H1 (cell line): ENCODE results near the gene LIPC. TPM values are rescaled to one million over a fixed set of nuclear protein-coding genes. Genes with fewer than 3 reads are reported as not detected.

Experiments used
- CTCF ChIA-PET: fragments of 300-600 bp; sonication (Branson Sonifier 250); formaldehyde crosslinking; loops from one replicate; lab custom pipeline; 2021; ENCODE audit not compliant: partially characterized antibody; lab: Charles Lee
- POLR2A ChIA-PET: fragments of 300-600 bp; sonication (Branson Sonifier 250); formaldehyde crosslinking; loops from one replicate; lab custom pipeline; 2021; ENCODE audit warnings: inconsistent platforms; ENCODE audit not compliant: partially characterized antibody; lab: Charles Lee
- DNase-seq, 2 experiments: peaks; one replicate each; pipeline versions ENCODE4 v3.0.0 to v3.0.0-alpha.2; 2010 to 2022; ENCODE audit warnings: low spot score in 2 of 2, low read depth in 1 of 2, mixed read lengths in 1 of 2
- FAIRE-seq: peaks from 2 replicates; lab custom pipeline; 2011; peaks lifted over from hg19 to GRCh38; lab: Jason Lieb, UNC
- H2AFZ ChIP-seq: 2 replicates; pipeline ENCODE4 v1.8.1; 2012; ENCODE audit warnings: low read length, inconsistent platforms
- H2AK5ac ChIP-seq: 2 replicates; pipeline ENCODE4 v1.6.1; 2013; ENCODE audit warnings: low read depth, low read length
- H2BK120ac ChIP-seq: replicated peaks from 2 replicates; pipeline ENCODE3; 2013; ENCODE audit warnings: low read depth, low read length, inconsistent platforms
- H2BK12ac ChIP-seq: 2 replicates; pipeline ENCODE4 v1.6.1; 2013; ENCODE audit warnings: low read depth, low read length
- H2BK15ac ChIP-seq: 2 replicates; pipeline ENCODE4 v1.6.1; 2013; ENCODE audit warnings: low read length
- H2BK20ac ChIP-seq: 2 replicates; pipeline ENCODE4 v1.6.1; 2013; ENCODE audit warnings: low read length
- H2BK5ac ChIP-seq: 2 replicates; pipeline ENCODE4 v1.6.1; 2013; ENCODE audit warnings: low read depth, low read length
- H3K14ac ChIP-seq: 2 replicates; pipeline ENCODE4 v1.6.1; 2013; ENCODE audit warnings: inconsistent platforms; ENCODE audit not compliant: insufficient read length
- H3K18ac ChIP-seq: 2 replicates; pipeline ENCODE4 v1.6.1; 2013; ENCODE audit warnings: low read length; ENCODE audit errors: extremely low read depth
- H3K23ac ChIP-seq: 2 replicates; pipeline ENCODE4 v1.6.1; 2013; ENCODE audit warnings: inconsistent platforms; ENCODE audit not compliant: insufficient read length
- H3K23me2 ChIP-seq: 2 replicates; pipeline ENCODE4 v1.6.1; 2013; ENCODE audit warnings: low read depth, low read length
- H3K27ac ChIP-seq: 2 replicates; pipeline ENCODE4 v1.6.1; 2011; ENCODE audit warnings: low read depth, low read length, inconsistent platforms
- H3K27me3 ChIP-seq, 4 experiments: replicated peaks in 1 of 4; 1 replicate in 1 of 4; 2 replicates in 3 of 4; pipeline versions ENCODE4 v1.6.1 to v1.8.1; 2011 to 2013; ENCODE audit warnings: low read length in 3 of 4, mild to moderate bottlenecking in 3 of 4, inconsistent platforms in 2 of 4, mixed read lengths in 2 of 4, moderate library complexity in 1 of 4; ENCODE audit not compliant: control insufficient read depth in 3 of 4, insufficient read depth in 3 of 4; ENCODE audit errors: extremely low read depth in 1 of 4
- H3K36me3 ChIP-seq, 4 experiments: 2 replicates each; pipeline versions ENCODE4 v1.6.1 to v1.8.1; 2011 to 2013; ENCODE audit warnings: mild to moderate bottlenecking in 4 of 4, low read length in 3 of 4, moderate library complexity in 2 of 4, control low read depth in 1 of 4, inconsistent platforms in 1 of 4; ENCODE audit not compliant: insufficient read depth in 4 of 4, control insufficient read depth in 2 of 4
- H3K4ac ChIP-seq: replicated peaks from 2 replicates; pipeline ENCODE3; 2013; ENCODE audit warnings: low read length, low read depth, mixed read lengths, inconsistent platforms; ENCODE audit not compliant: insufficient read length
- H3K4me1 ChIP-seq, 4 experiments: replicated peaks in 1 of 4; 1 replicate in 1 of 4; 2 replicates in 3 of 4; pipeline versions ENCODE4 v1.6.1 to v1.8.1; 2011 to 2013; ENCODE audit warnings: low read length in 3 of 4, inconsistent platforms in 2 of 4, mixed read lengths in 1 of 4; ENCODE audit not compliant: insufficient read depth in 4 of 4, control insufficient read depth in 3 of 4
- H3K4me2 ChIP-seq, 2 experiments: 2 replicates each; pipeline versions ENCODE4 v1.6.1 to v1.8.1; 2011 to 2013; ENCODE audit warnings: low read depth in 2 of 2, low read length in 2 of 2, control low read depth in 1 of 2, inconsistent platforms in 1 of 2, mild to moderate bottlenecking in 1 of 2; ENCODE audit not compliant: insufficient read depth in 1 of 2
- H3K4me3 ChIP-seq, 4 experiments: fragments of 200-600, 300-600 bp in 1 of 4; sonication (generic), shearing (Covaris generic), sonication (Bioruptor Twin) in 1 of 4; 2 replicates each; pipeline versions ENCODE4 v1.5.1 to v1.8.1; 2011 to 2016; ENCODE audit warnings: low read length in 4 of 4, low read depth in 3 of 4, control low read depth in 2 of 4, inconsistent platforms in 2 of 4, mild to moderate bottlenecking in 2 of 4, mixed read lengths in 1 of 4, moderate library complexity in 1 of 4; ENCODE audit not compliant: insufficient read depth in 2 of 4; ENCODE audit errors: extremely low read depth in 1 of 4
- H3K56ac ChIP-seq: replicated peaks from 2 replicates; pipeline ENCODE3; 2013; ENCODE audit warnings: low read depth, mild to moderate bottlenecking, mixed read lengths, low read length, inconsistent platforms; ENCODE audit not compliant: insufficient read length
- H3K79me1 ChIP-seq: 2 replicates; pipeline ENCODE4 v1.6.1; 2013; ENCODE audit warnings: low read depth, low read length, control low read depth
- H3K79me2 ChIP-seq, 2 experiments: 2 replicates each; pipeline versions ENCODE4 v1.6.1 to v1.8.1; 2012 to 2013; ENCODE audit warnings: low read length in 2 of 2, mild to moderate bottlenecking in 2 of 2, inconsistent platforms in 1 of 2; ENCODE audit not compliant: insufficient read depth in 2 of 2, control insufficient read depth in 1 of 2
- H3K9ac ChIP-seq, 4 experiments: replicated peaks in 1 of 4; 1 replicate in 1 of 4; 2 replicates in 3 of 4; pipeline versions ENCODE4 v1.6.1 to v1.8.1; 2011 to 2013; ENCODE audit warnings: low read depth in 3 of 4, low read length in 3 of 4, control low read depth in 2 of 4, mild to moderate bottlenecking in 2 of 4, moderate library complexity in 2 of 4, inconsistent platforms in 1 of 4; ENCODE audit errors: extremely low read depth in 1 of 4
- H3K9me3 ChIP-seq, 2 experiments: 2 replicates each; pipeline versions ENCODE4 v1.6.1 to v1.8.1; 2012 to 2013; ENCODE audit warnings: mild to moderate bottlenecking in 2 of 2, moderate library complexity in 2 of 2, control low read depth in 1 of 2, inconsistent platforms in 1 of 2, low read depth in 1 of 2, low read length in 1 of 2, mixed read lengths in 1 of 2; ENCODE audit not compliant: insufficient read depth in 2 of 2
- H4K20me1 ChIP-seq, 2 experiments: replicated peaks in 1 of 2; 2 replicates each; pipeline versions ENCODE3 to v1.8.1; 2011 to 2013; ENCODE audit warnings: inconsistent platforms in 2 of 2, low read length in 2 of 2, mild to moderate bottlenecking in 1 of 2; ENCODE audit not compliant: insufficient read depth in 2 of 2, control insufficient read depth in 1 of 2
- H4K5ac ChIP-seq: 2 replicates; pipeline ENCODE4 v1.6.1; 2013; ENCODE audit warnings: low read length, low read depth, mixed read lengths, inconsistent platforms; ENCODE audit not compliant: insufficient read length
- H4K8ac ChIP-seq: 2 replicates; pipeline ENCODE4 v1.8.0; 2013; ENCODE audit warnings: mild to moderate bottlenecking, moderate library complexity, low read length, inconsistent platforms; ENCODE audit not compliant: insufficient read depth; ENCODE audit errors: extremely low read depth
- H4K91ac ChIP-seq: replicated peaks from 2 replicates; pipeline ENCODE3; 2013; ENCODE audit warnings: low read length, mixed read lengths, inconsistent platforms; ENCODE audit not compliant: insufficient read length
- ATF3 ChIP-seq: IDR thresholded peaks from 2 replicates; pipeline ENCODE4 v1.6.1; 2011; ENCODE audit warnings: low read depth, mild to moderate bottlenecking, low read length; ENCODE audit not compliant: insufficient read depth
- BRCA1 ChIP-seq: IDR thresholded peaks from 2 replicates; pipeline ENCODE4 v1.6.1; 2012; ENCODE audit warnings: low read depth, low read length, improper control_type of control experiment
- CHD2 ChIP-seq: IDR thresholded peaks from 2 replicates; pipeline ENCODE4 v1.6.1; 2012; ENCODE audit warnings: low read length, improper control_type of control experiment
- CTBP2 ChIP-seq: IDR thresholded peaks from 2 replicates; pipeline ENCODE4 v1.7.0; 2011; ENCODE audit warnings: borderline replicate concordance, mild to moderate bottlenecking, moderate library complexity, mixed read lengths, low read length; ENCODE audit not compliant: insufficient read depth, insufficient read length
- JUND ChIP-seq: IDR thresholded peaks from 2 replicates; pipeline ENCODE4 v1.6.1; 2011; ENCODE audit warnings: mild to moderate bottlenecking, improper control_type of control experiment, low read length
- NRF1 ChIP-seq: IDR thresholded peaks from 2 replicates; pipeline ENCODE4 v1.6.1; 2011; ENCODE audit warnings: mild to moderate bottlenecking, low read depth, low read length, improper control_type of control experiment
- SIRT6 ChIP-seq: IDR thresholded peaks from one replicate; pipeline ENCODE4 v1.7.1; 2012; ENCODE audit warnings: low read length, inconsistent platforms
- TAF7 ChIP-seq: optimal IDR thresholded peaks from 2 replicates; pipeline ENCODE3; 2011; ENCODE audit warnings: low read depth, mild to moderate bottlenecking, inconsistent platforms, low read length, moderate library complexity, borderline replicate concordance
- YY1 ChIP-seq: IDR thresholded peaks from 2 replicates; pipeline ENCODE4 v1.6.1; 2011; ENCODE audit warnings: low read depth, mild to moderate bottlenecking, low read length
- WGBS, 2 experiments: shearing (Covaris generic) in 1 of 2; methylation state at CpG; one replicate each; pipeline versions ENCODE4 v1.1.6 to v1.1.7; 2013 to 2015; ENCODE audit warnings: low lambda C conversion rate in 2 of 2, mixed read lengths in 2 of 2, inconsistent platforms in 1 of 2, low coverage in 1 of 2, missing lambda C conversion rate in 1 of 2; ENCODE audit not compliant: insufficient replicate concordance in 2 of 2, insufficient coverage in 1 of 2, insufficient read length in 1 of 2; ENCODE audit errors: extremely low coverage in 1 of 2, missing lambda C conversion rate in 1 of 2; 5-methylcytosine and 5-hydroxymethylcytosine counted together
- polyA plus RNA-seq, 7 experiments: library from polyadenylated mRNA; depleted of rRNA in 3 of 7; stranded (reverse) in 5 of 7; unstranded in 2 of 7; fragments of >200 nt in 5 of 7; fragments of 200-250 nt in 2 of 7; gene quantifications; 1 replicate in 5 of 7; 2 replicates in 1 of 7; 4 replicates in 1 of 7; pipeline versions ENCODE4 v1.2.1 to v1.2.3, GENCODE V29; 2011 to 2013; ENCODE audit warnings: missing spikeins in 2 of 7, mixed read lengths in 2 of 7
- total RNA-seq: library from RNA; stranded (reverse); fragmentation: NEBNext Ultra II Directional; extraction: Animal tissue kit (Norgen Biotek cat#: 25700); gene quantifications from 2 replicates; pipeline ENCODE4 v1.2.1, GENCODE V29; 2021
- TF ChIP-seq, protein P1 (sequence below), 3 experiments: IDR thresholded peaks; 1 replicate in 2 of 3; 2 replicates in 1 of 3; pipeline versions ENCODE4 v1.5.1 to v1.6.1; 2011; ENCODE audit warnings: low read length in 3 of 3, mild to moderate bottlenecking in 3 of 3, inconsistent platforms in 2 of 3, low read depth in 1 of 3, moderate library complexity in 1 of 3; ENCODE audit not compliant: insufficient read depth in 1 of 3; ENCODE audit errors: control extremely low read depth in 1 of 3
- TF ChIP-seq, protein P2 (sequence below): IDR thresholded peaks from 2 replicates; pipeline ENCODE4 v1.6.1; 2012; ENCODE audit warnings: inconsistent platforms

The LIPC gene
- total and polyA plus RNA-seq, 2 of the 8 experiments (the other 6 are each of a cell fraction or from before 2014, with no cell fraction given), result not detected

DNA sequence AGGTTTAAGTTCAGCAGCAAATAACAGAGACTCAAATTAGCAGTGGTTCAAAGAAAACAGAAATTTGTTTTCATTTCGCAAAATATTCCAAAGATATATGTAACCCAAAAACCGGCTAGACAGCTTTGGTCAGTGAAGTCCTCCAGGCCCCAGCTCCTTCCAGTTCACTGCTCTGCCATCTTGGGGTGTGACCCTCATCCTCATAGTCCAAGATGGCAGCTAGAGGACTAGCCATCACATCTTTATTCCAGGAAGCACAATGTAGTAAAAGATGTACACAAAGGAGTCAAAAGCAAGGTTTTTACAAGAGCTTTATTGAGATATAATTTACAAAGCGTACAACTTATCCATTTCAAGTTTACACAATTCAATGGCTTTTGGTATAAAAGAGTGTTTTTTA lies 107.1 kb downstream of the LIPC start:
- WGBS, 2 experiments, result 92% methylated on average over 3 of the region's 3 CpGs; no CpG with 5 or more reads in 1 of the 2 experiments
- Histone ChIP-seq H3K56ac (no peak overlapping the region), H3K27me3 (no peaks in the 10 kb centered on the region), H3K9ac (no peak overlapping the region), H2BK12ac (no peak overlapping the region)
- no peak for TF ChIP-seq BRCA1
- TF ChIP-seq NRF1, result no peak
- TF ChIP-seq, protein P1, sequence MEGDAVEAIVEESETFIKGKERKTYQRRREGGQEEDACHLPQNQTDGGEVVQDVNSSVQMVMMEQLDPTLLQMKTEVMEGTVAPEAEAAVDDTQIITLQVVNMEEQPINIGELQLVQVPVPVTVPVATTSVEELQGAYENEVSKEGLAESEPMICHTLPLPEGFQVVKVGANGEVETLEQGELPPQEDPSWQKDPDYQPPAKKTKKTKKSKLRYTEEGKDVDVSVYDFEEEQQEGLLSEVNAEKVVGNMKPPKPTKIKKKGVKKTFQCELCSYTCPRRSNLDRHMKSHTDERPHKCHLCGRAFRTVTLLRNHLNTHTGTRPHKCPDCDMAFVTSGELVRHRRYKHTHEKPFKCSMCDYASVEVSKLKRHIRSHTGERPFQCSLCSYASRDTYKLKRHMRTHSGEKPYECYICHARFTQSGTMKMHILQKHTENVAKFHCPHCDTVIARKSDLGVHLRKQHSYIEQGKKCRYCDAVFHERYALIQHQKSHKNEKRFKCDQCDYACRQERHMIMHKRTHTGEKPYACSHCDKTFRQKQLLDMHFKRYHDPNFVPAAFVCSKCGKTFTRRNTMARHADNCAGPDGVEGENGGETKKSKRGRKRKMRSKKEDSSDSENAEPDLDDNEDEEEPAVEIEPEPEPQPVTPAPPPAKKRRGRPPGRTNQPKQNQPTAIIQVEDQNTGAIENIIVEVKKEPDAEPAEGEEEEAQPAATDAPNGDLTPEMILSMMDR (IDR thresholded peaks at IDR 0.05; ENCODE audit: control extremely low read depth in 1 of 3, insufficient read depth in 1 of 3, low read depth in 1 of 3, low read length in 3 of 3), result no peak
- no peak for TF ChIP-seq ATF3
- TF ChIP-seq, protein P2, sequence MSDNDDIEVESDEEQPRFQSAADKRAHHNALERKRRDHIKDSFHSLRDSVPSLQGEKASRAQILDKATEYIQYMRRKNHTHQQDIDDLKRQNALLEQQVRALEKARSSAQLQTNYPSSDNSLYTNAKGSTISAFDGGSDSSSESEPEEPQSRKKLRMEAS, result no peak
- TF ChIP-seq CHD2, result no peak
- TF ChIP-seq SIRT6, result no peak
- no peak for TF ChIP-seq JUND
- no peak for TF ChIP-seq TAF7
- TF ChIP-seq YY1, result no peak
- no peak for TF ChIP-seq CTBP2
- TF ChIP-seq, all 59 proteins: peak for 0
- H3K4me3 ChIP-seq, result no peak overlapping the region
- no peak overlapping the region for H4K5ac ChIP-seq
- ChIA-PET POLR2A (no interaction called here), CTCF (interaction anchor here (0.8 to 0.9 kb wide), 2 partner anchors 80 to 120 kb away, joined by 3 read pairs; no protein-coding TSS in a partner anchor)
- H4K20me1 ChIP-seq, result no peaks in the 10 kb centered on the region
- H3K14ac ChIP-seq, result no peak overlapping the region
- no peak overlapping the region for H2BK5ac ChIP-seq
- no peak overlapping the region for H3K27ac ChIP-seq
- no peak overlapping the region for H2BK120ac ChIP-seq
- H3K4me2 ChIP-seq, result no peak overlapping the region
- no peaks in the 10 kb centered on the region for H3K9me3 ChIP-seq
- FAIRE-seq, result no peak
- no peak overlapping the region for H2BK20ac ChIP-seq
- no peak overlapping the region for H4K91ac ChIP-seq
- H3K4ac ChIP-seq, result no peak overlapping the region
- H2AFZ ChIP-seq, result no peak overlapping the region
- no peaks in the 10 kb centered on the region; the same call in 1 of the 2 replicates for H3K23me2 ChIP-seq
- no peak overlapping the region for H2AK5ac ChIP-seq
- DNase-seq, result no peak
- no peak overlapping the region for H2BK15ac ChIP-seq
- H3K36me3 ChIP-seq, result no peaks in the 10 kb centered on the region
- no peak overlapping the region for H4K8ac ChIP-seq
- H3K23ac ChIP-seq, result no peak overlapping the region
- no peak overlapping the region for H3K18ac ChIP-seq
- H3K79me2 ChIP-seq, result no peaks in the 10 kb centered on the region
- no peaks in the 10 kb centered on the region for H3K79me1 ChIP-seq
- H3K4me1 ChIP-seq, result no peaks in the 10 kb centered on the region
